Natural killer cell (primary cell): ENCODE results near the gene WNT16. TPM values are rescaled to one million over a fixed set of nuclear protein-coding genes. Genes with fewer than 3 reads are reported as not detected.
A peak's percentile ranks its signal among the peaks of the same experiment; 100 is the strongest.

Experiments
- ATAC-seq, 3 donors: fragments of 150-1000 bp in 2 of 3; fragments of 200-7000 bp in 1 of 3; cut with Tn5 transposase; 1 replicate in 1 of 3; 2 replicates in 2 of 3; pipeline ENCODE4 v1.10.0; 2021; ENCODE audit warnings: mild to moderate bottlenecking in 2 of 3, moderate library complexity in 2 of 3
- DNase-seq, 2 donors: peaks; one replicate each; pipeline versions ENCODE4 v3.0.0 to v3.0.0-alpha.2; 2013 to 2021; ENCODE audit warnings: mixed read lengths in 1 of 2
- H3K27ac ChIP-seq: one replicate; pipeline ENCODE4 v1.5.1; 2013; ENCODE audit warnings: mild to moderate bottlenecking, low read length
- H3K27me3 ChIP-seq: one replicate; pipeline ENCODE4 v1.6.1; 2013; ENCODE audit warnings: low read length; ENCODE audit not compliant: control insufficient read depth, insufficient read depth
- H3K36me3 ChIP-seq: one replicate; pipeline ENCODE4 v1.6.1; 2013; ENCODE audit warnings: low read length; ENCODE audit not compliant: control insufficient read depth, insufficient read depth
- H3K4me1 ChIP-seq: one replicate; pipeline ENCODE4 v1.6.1; 2013; ENCODE audit warnings: low read length; ENCODE audit not compliant: control insufficient read depth, insufficient read depth
- H3K4me3 ChIP-seq: one replicate; pipeline ENCODE4 v1.5.1; 2013; ENCODE audit warnings: low read length
- H3K9me3 ChIP-seq: one replicate; pipeline ENCODE4 v1.6.1; 2013; ENCODE audit warnings: low read length; ENCODE audit not compliant: control insufficient read depth, insufficient read depth
- H3K27ac Mint-ChIP-seq, 2 donors: one replicate each; pipeline ENCODE4 v1.8.0; 2022; ENCODE audit warnings: mild to moderate bottlenecking in 2 of 2, mixed read lengths in 2 of 2, moderate library complexity in 1 of 2
- H3K27me3 Mint-ChIP-seq, 2 donors: one replicate each; pipeline ENCODE4 v1.8.0; 2022; ENCODE audit warnings: low read depth in 2 of 2, mixed read lengths in 2 of 2
- H3K36me3 Mint-ChIP-seq: one replicate; pipeline ENCODE4 v1.8.0; 2022; ENCODE audit warnings: mixed read lengths
- H3K4me1 Mint-ChIP-seq, 2 donors: one replicate each; pipeline ENCODE4 v1.8.0; 2022; ENCODE audit warnings: mixed read lengths in 2 of 2
- H3K4me3 Mint-ChIP-seq: one replicate; pipeline ENCODE4 v1.8.0; 2022; ENCODE audit warnings: mild to moderate bottlenecking, moderate library complexity, mixed read lengths
- H3K9me3 Mint-ChIP-seq, 2 donors: one replicate each; pipeline ENCODE4 v1.8.0; 2022; ENCODE audit warnings: mixed read lengths in 2 of 2
- WGBS: methylation state at CpG from one replicate; pipeline ENCODE4 v1.1.7; 2013; ENCODE audit warnings: missing lambda C conversion rate; ENCODE audit not compliant: insufficient coverage; 5-methylcytosine and 5-hydroxymethylcytosine counted together
- intact Hi-C: fragments of 100-400 bp; cut with micrococcal nuclease; formaldehyde crosslinking; loops from one replicate; pipeline ENCODE4 v1.14.2; 2022
- total RNA-seq, 4 donors: library from RNA; stranded (reverse); fragments of 120-200 nt in 1 of 4; gene quantifications; one replicate each; pipeline versions ENCODE4 v1.2.3 to v1.2.4, GENCODE V29; 2013 to 2022
- TF ChIP-seq, protein P1 (sequence below): fragments of 200-600 bp; IDR thresholded peaks from one replicate; pipeline ENCODE4 v1.8.0; 2022; ENCODE audit warnings: antibody characterized with exemption

Gene WNT16
- total RNA-seq, 3 donors from 2014 or later (not counting 1 experiment from before 2014, with no cell fraction given): not detected

DNA sequence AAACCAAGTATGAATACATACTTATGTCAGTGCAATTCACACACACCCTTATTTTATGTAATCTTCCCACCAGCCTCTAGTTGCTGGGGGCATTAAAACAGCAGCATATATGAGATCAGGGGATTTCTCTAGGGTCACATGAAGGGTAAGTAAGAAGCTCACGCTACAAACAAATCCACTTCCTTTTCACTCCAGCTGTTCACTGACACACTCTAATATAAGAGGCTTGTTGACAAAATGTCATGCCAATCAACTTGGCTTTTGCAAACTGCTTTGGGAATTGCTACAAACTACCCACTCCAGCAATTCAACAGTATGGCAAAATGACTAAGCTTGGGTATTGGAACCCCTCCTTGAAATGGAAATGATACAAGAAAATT, 57.0 kb downstream of the WNT16 start:
- peak overlapping the region; percentile 75 for H3K27ac ChIP-seq
- Mint-ChIP-seq H3K27ac (peak overlapping the region; percentile 54 to 56), H3K9me3 (no peaks in the 10 kb centered on the region), H3K27me3 (no peaks in the 10 kb centered on the region), H3K4me1 (peaks cover 70 to 75% of the 10 kb centered on the region in 2 donors), H3K4me3 (no peak overlapping the region), H3K36me3 (no peaks in the 10 kb centered on the region)
- no peaks in the 10 kb centered on the region for H3K27me3 ChIP-seq
- peak; percentile 87 to 94 (median 89) for ATAC-seq
- no peak overlapping the region for H3K4me3 ChIP-seq
- TF ChIP-seq, protein P1, sequence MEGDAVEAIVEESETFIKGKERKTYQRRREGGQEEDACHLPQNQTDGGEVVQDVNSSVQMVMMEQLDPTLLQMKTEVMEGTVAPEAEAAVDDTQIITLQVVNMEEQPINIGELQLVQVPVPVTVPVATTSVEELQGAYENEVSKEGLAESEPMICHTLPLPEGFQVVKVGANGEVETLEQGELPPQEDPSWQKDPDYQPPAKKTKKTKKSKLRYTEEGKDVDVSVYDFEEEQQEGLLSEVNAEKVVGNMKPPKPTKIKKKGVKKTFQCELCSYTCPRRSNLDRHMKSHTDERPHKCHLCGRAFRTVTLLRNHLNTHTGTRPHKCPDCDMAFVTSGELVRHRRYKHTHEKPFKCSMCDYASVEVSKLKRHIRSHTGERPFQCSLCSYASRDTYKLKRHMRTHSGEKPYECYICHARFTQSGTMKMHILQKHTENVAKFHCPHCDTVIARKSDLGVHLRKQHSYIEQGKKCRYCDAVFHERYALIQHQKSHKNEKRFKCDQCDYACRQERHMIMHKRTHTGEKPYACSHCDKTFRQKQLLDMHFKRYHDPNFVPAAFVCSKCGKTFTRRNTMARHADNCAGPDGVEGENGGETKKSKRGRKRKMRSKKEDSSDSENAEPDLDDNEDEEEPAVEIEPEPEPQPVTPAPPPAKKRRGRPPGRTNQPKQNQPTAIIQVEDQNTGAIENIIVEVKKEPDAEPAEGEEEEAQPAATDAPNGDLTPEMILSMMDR: no peak
- H3K9me3 ChIP-seq: no peaks in the 10 kb centered on the region
- WGBS: 0% methylated on average over 1 of the region's 1 CpG
- H3K4me1 ChIP-seq: no peaks in the 10 kb centered on the region
- intact Hi-C loops: loop anchor here (10.0 kb wide), 1 partner anchor 49 kb away; no protein-coding TSS in a partner anchor
- peak in 1 of 2 donors; percentile 64 for DNase-seq
- no peaks in the 10 kb centered on the region for H3K36me3 ChIP-seq

GRCh38 chr7:121388950-121389349, 60.1 kb downstream of the WNT16 start:
- ATAC-seq (no peak), DNase-seq (no peak)
- peak overlapping the region; percentile 47 to 76 for H3K27ac Mint-ChIP-seq
- H3K4me3 Mint-ChIP-seq: no peak overlapping the region
- WGBS: no CpG with 5 or more reads among the region's 1 CpG
- Histone ChIP-seq H3K36me3 (no peaks in the 10 kb centered on the region), H3K4me1 (no peaks in the 10 kb centered on the region), H3K27me3 (no peaks in the 10 kb centered on the region), H3K27ac (no peak overlapping the region), H3K4me3 (no peak overlapping the region), H3K9me3 (no peaks in the 10 kb centered on the region)
- intact Hi-C loops: loop anchor here (10.0 kb wide), 1 partner anchor 46 kb away; no protein-coding TSS in a partner anchor
- H3K27me3 Mint-ChIP-seq: no peaks in the 10 kb centered on the region
- TF ChIP-seq, protein P1: no peak
- peaks cover 0 to 2% of the 10 kb centered on the region in 2 donors for H3K9me3 Mint-ChIP-seq
- H3K4me1 Mint-ChIP-seq: peaks cover 73 to 76% of the 10 kb centered on the region in 2 donors
- H3K36me3 Mint-ChIP-seq: peaks cover 12% of the 10 kb centered on the region

DNA sequence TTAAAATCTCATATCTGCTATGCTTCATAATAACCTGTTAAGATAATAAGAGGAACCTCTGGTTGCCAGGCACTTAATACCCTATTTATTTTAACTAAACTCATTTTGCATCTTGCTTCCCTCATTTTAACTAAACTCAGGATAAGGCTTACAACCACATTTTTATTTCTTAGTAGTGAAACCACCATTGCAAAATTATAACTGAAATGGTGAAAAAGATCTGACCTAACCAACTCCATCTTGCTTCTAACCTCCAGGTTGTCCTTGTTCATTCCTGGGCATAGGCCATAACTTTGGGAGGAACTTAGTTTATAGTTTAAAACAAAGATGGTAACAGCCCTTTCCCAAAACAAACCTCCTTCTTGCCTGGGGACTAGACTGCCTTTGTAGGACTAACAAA, 61.3 kb downstream of the WNT16 start:
- Mint-ChIP-seq H3K27me3 (no peaks in the 10 kb centered on the region), H3K4me1 (peaks cover 66 to 75% of the 10 kb centered on the region in 2 donors), H3K36me3 (peaks cover 12% of the 10 kb centered on the region), H3K27ac (peak overlapping the region; percentile 47 to 76), H3K4me3 (no peak overlapping the region), H3K9me3 (peaks cover 0 to 2% of the 10 kb centered on the region in 2 donors)
- ATAC-seq (no peak), DNase-seq (no peak)
- no peak overlapping the region for H3K4me3 ChIP-seq
- intact Hi-C loops: no loop called here
- H3K9me3 ChIP-seq: no peaks in the 10 kb centered on the region
- TF ChIP-seq, protein P1: no peak
- H3K27me3 ChIP-seq: no peaks in the 10 kb centered on the region
- no peak overlapping the region for H3K27ac ChIP-seq
- H3K36me3 ChIP-seq: no peaks in the 10 kb centered on the region
- peaks cover 2% of the 10 kb centered on the region for H3K4me1 ChIP-seq

GRCh38 chr7:121390617-121391016, 61.8 kb downstream of the WNT16 start:
- ATAC-seq (no peak), DNase-seq (peak in 1 of 2 donors; percentile 18)
- H3K9me3 ChIP-seq: no peaks in the 10 kb centered on the region
- no peak overlapping the region for H3K4me3 ChIP-seq
- peak overlapping the region; percentile 47 to 76 for H3K27ac Mint-ChIP-seq
- intact Hi-C loops: no loop called here
- peaks cover 2% of the 10 kb centered on the region for H3K4me1 ChIP-seq
- H3K4me3 Mint-ChIP-seq: no peak overlapping the region
- peaks cover 60 to 71% of the 10 kb centered on the region in 2 donors for H3K4me1 Mint-ChIP-seq
- H3K9me3 Mint-ChIP-seq: peaks cover 0 to 2% of the 10 kb centered on the region in 2 donors
- no peaks in the 10 kb centered on the region for H3K27me3 ChIP-seq
- no peaks in the 10 kb centered on the region for H3K27me3 Mint-ChIP-seq
- no CpG with 5 or more reads among the region's 2 CpGs for WGBS
- H3K27ac ChIP-seq: no peak overlapping the region
- TF ChIP-seq, protein P1: no peak
- peaks cover 12% of the 10 kb centered on the region for H3K36me3 Mint-ChIP-seq
- H3K36me3 ChIP-seq: no peaks in the 10 kb centered on the region
